Measurements from ENCODE around the gene FARS2.
"Not testable (repeated sequence)": the region's sequence is repeated elsewhere in the genome, so short reads cannot be mapped to it uniquely, and the experiment has no call there.

FARS2 gene

DNA sequence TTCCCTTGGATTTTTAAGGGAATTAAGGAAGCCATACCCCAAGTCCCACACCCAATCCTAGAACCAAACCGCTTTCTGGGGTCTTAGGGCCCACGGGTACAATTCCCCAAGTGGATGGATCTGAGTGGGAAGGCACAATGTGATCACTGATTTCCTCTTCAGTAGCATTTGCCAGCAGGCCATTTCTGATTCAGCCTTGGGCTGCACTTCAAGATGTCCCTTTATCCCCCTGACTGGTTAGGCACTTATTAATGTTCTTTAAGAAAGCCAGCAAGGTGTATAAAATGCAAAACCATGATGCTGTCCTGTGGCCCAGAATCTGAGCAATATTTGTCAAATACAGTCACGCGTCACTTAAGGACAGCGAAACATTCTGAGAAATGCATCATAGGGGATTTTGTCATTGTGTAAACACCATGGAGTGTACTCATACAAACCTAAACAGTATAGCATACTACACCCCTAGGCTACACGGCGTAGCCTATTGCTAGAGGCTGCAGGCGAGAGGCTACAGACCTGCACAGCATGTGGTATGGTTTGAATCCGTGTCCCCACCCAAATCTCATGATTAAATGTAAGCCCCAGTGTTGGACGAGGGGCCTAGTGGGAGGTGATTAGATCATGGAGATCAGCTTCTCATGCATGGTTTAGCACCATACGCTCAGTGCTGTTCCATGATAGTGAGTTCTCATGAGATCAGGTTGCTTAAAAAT lies 511.3 kb downstream of the FARS2 start:
- DNase-seq: no peak

DNA sequence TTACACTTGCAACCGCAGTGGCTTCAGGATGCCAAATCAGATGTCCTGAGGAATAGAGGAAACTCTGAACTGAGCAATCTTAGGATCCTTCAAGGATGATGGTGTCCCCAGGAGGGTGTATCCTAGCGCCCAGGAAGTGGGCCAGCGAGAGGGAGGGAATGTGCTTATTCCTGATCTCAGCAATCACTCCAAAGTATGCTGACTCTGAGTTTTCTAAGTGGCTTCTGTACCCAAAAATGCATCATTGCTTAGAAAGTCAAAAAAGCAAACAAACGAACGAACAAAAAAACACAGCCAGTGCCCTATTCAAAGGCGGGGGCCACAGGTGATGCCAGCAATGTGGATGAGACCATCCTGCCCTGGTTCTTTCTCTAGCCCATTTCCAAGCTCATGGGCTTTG lies 514.8 kb downstream of the FARS2 start:
- no peak for DNase-seq

GRCh38 chr6:5776706-5777390 lies 515.5 kb downstream of the FARS2 start:
- no peak for DNase-seq

- no peak for DNase-seq
Observed at GRCh38 chr6:5778317-5778857, 517.1 kb downstream of the FARS2 start.

- DNase-seq: no peak
Observed at GRCh38 chr6:5778906-5779305, 517.6 kb downstream of the FARS2 start.

- no peak for DNase-seq
Observed at GRCh38 chr6:5781019-5781418, 519.7 kb downstream of the FARS2 start.

- no peak for DNase-seq
Observed at GRCh38 chr6:5781966-5782556, 520.7 kb downstream of the FARS2 start.

GRCh38 chr6:5782783-5783547 lies 521.7 kb downstream of the FARS2 start:
- no peak for DNase-seq

- DNase-seq: no peak
Observed at GRCh38 chr6:5783584-5784089, 522.3 kb downstream of the FARS2 start.

GRCh38 chr6:5785249-5785648 lies 523.9 kb downstream of the FARS2 start:
- no peak for DNase-seq

GRCh38 chr6:5786321-5786968 lies 525.1 kb downstream of the FARS2 start:
- no peak for DNase-seq

GRCh38 chr6:5786969-5787720 lies 525.8 kb downstream of the FARS2 start:
- DNase-seq: no peak

GRCh38 chr6:5789426-5789825 lies 528.1 kb downstream of the FARS2 start:
- DNase-seq: not testable (repeated sequence)

GRCh38 chr6:5796555-5796954 lies 535.2 kb downstream of the FARS2 start:
- DNase-seq: not testable (repeated sequence)

GRCh38 chr6:5806406-5806805 lies 545.1 kb downstream of the FARS2 start:
- DNase-seq: not testable (repeated sequence)

DNA sequence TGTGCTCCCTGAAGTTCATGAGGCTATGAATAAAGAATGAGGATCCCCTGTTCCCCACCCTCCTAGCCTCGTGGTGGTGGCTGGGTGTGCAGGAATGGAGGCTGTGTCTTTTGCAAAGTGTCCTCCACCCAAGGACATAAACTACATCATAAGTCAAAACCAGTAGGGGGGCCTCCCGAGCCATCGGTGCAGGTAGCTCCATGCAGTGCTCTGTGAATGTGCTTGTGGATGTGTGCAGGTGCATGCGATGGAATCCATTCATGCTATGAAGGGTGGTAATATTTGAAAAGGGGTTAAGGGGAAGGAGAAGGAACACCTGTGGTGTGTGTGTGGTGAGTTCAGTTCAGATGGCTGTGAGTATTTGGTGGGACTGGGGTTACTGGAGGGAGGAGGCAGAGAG lies 548.1 kb downstream of the FARS2 start:
- DNase-seq: peak; percentile 13 to 24

- no peak for DNase-seq
Observed at GRCh38 chr6:5811997-5812396, 550.7 kb downstream of the FARS2 start.

DNA sequence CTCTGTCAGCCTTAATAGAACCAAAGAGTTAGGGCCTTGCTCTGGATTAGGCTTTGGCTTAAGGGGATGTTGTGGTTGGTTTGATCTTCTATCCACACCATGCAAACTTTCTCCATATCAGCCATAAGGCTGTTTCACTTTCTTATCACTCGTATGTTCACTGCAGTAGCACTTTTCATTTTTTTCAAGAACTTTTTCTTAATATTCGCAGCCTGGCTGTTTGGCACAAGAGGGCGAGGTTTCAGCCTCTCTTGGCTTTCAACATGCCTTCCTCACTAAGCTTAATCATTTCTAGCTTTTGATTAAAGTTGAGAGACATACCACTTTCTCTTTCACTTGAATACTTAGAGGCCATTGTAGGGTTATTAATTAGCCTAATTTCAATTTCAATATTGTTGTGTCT lies 552.3 kb downstream of the FARS2 start:
- peak in 1 of 2 donors; percentile 23 for DNase-seq

DNA sequence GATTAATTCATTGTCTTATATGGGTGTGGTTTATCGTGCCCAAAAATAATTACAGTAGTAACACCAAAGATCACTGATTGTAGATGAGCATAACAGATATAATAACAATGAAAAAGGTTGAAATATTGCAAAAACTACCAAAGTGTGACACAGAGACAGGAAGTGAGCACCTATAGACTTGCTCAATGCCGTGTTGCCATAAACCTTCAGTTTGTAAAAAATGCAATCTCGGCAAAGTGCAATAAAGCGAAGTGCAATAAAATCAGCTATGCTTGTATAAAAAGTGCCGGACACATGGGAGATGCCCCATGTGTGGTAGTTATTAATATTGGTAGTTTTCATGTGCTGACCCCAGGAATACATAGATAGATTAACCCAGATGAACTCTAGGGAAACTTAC lies 552.8 kb downstream of the FARS2 start:
- DNase-seq: no peak

GRCh38 chr6:5814901-5815300 lies 553.6 kb downstream of the FARS2 start:
- no peak for DNase-seq

DNA sequence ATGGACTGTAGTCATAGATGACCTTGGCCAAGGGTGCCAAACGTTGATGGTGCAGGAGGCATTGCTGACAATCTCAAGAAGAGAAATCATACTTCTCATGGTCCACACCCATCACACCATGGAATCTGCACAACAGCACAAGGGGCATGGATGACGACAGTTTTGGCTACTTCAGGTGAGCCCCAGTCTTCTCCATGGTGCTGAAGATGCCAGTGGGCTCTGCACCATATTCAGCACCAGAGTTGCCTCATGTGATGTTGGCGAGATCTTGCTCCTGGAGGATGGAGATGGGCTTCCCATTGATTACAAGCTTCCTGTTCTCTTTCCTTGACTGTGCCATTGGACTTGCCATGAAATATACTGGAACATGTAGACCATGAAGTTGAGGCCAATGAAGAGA lies 556.6 kb downstream of the FARS2 start:
- DNase-seq: no peak

DNA sequence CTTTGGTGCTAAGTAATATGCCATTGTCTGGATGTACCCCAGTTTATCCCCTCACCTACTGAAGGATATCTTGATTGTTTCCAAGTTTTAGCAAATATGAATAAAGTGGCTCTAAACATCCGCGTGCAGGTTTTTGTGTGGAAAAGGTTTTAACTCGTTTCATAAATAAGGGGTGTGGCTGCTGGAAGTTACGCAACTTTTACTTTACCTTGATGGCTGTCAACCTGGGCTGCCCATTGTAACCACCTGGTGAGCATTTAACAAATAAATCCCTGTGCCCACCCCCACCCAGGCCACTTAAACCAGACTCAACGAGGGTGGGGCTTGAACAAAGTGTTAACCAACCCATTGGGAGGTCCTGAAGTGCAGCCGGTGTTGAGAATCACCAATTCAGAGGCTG lies 557.6 kb downstream of the FARS2 start:
- DNase-seq: no peak

All from CD4-positive, alpha-beta T cell treated with Interleukin-4 for 1 hour (primary cell).